A673 (cell line): ENCODE data around the gene RASL12. TPM values are rescaled to one million over a fixed set of nuclear protein-coding genes. Genes with fewer than 3 reads are reported as not detected.
A peak's percentile ranks its signal among the peaks of the same experiment; 100 is the strongest.

Experiments used
- BruUV-seq: library from RNA; stranded (reverse); fragments of 400-500 nt; replicated peaks from 2 replicates; lab custom pipeline; 2021; lab: Mats Ljungman, UMichigan
- CTCF ChIA-PET: fragments of 300-600 bp; sonication (Branson Sonifier 250); formaldehyde crosslinking; loops from one replicate; lab custom pipeline; 2022; ENCODE audit warnings: antibody characterized with exemption; lab: Charles Lee
- POLR2A ChIA-PET: fragments of 300-600 bp; sonication (Branson Sonifier 250); formaldehyde crosslinking; loops from one replicate; lab custom pipeline; 2022; ENCODE audit warnings: antibody characterized with exemption; ENCODE audit not compliant: low non-redundant PET; lab: Charles Lee
- DNase-seq: peaks from one replicate; pipeline ENCODE4 v3.0.0-alpha.2; 2015; ENCODE audit warnings: low spot score
- H3K27ac ChIP-seq: fragments of 200-600 bp; sonication (generic); 2 replicates; pipeline ENCODE4 v1.5.1; 2016; ENCODE audit warnings: mixed run types, low read depth, mild to moderate bottlenecking, mixed read lengths, antibody characterized with exemption, low read length; ENCODE audit not compliant: poor library complexity, severe bottlenecking
- H3K27me3 ChIP-seq: fragments of 200-600 bp; sonication (generic); replicated peaks from 2 replicates; pipeline ENCODE4 v1.6.1; 2017; ENCODE audit warnings: mixed run types, low read depth, mild to moderate bottlenecking, mixed read lengths, antibody characterized with exemption, low read length; ENCODE audit not compliant: insufficient read depth, poor library complexity
- H3K36me3 ChIP-seq: fragments of 200-600 bp; sonication (generic); 2 replicates; pipeline ENCODE4 v1.6.1; 2016; ENCODE audit warnings: mixed run types, mild to moderate bottlenecking, mixed read lengths, antibody characterized with exemption, low read length; ENCODE audit not compliant: insufficient read depth, poor library complexity, severe bottlenecking
- H3K4me1 ChIP-seq: fragments of 200-600 bp; sonication (generic); 2 replicates; pipeline ENCODE4 v1.6.1; 2017; ENCODE audit warnings: mixed run types, mild to moderate bottlenecking, mixed read lengths, antibody characterized with exemption, low read length; ENCODE audit not compliant: insufficient read depth, poor library complexity, severe bottlenecking
- H3K4me3 ChIP-seq: fragments of 200-600 bp; sonication (generic); 2 replicates; pipeline ENCODE4 v1.5.1; 2016; ENCODE audit warnings: low read depth, mixed run types, mild to moderate bottlenecking, mixed read lengths, low read length; ENCODE audit not compliant: poor library complexity, severe bottlenecking
- H3K9me3 ChIP-seq: fragments of 200-600 bp; sonication (generic); 2 replicates; pipeline ENCODE4 v1.6.1; 2016; ENCODE audit warnings: mixed run types, low read depth, mild to moderate bottlenecking, mixed read lengths, antibody characterized with exemption, low read length; ENCODE audit not compliant: poor library complexity, severe bottlenecking
- EZH2 ChIP-seq: fragments of 200-600 bp; sonication (generic); IDR thresholded peaks from 2 replicates; pipeline ENCODE4 v1.6.1; 2017; ENCODE audit warnings: borderline replicate concordance, low read depth, mild to moderate bottlenecking, mixed read lengths, antibody characterized with exemption, low read length; ENCODE audit not compliant: poor library complexity, severe bottlenecking
- intact Hi-C: fragments of 100-400 bp; cut with micrococcal nuclease; formaldehyde crosslinking; loops from one replicate; pipeline ENCODE4 v1.10.0; 2022; ENCODE audit not compliant: unreplicated experiment
- total RNA-seq: library from RNA; stranded (reverse); gene quantifications from 2 replicates; pipeline ENCODE4 v1.2.3, GENCODE V29; 2021
- TF ChIP-seq, protein P1 (sequence below): fragments of 300-800, 200-600 bp; sonication (generic); conservative IDR thresholded peaks from 2 replicates; pipeline ENCODE4 v1.5.1; 2017; ENCODE audit warnings: low read depth, mild to moderate bottlenecking, antibody characterized with exemption, low read length, moderate library complexity, mixed read lengths

RASL12 gene
- total RNA-seq, 1 experiment from 2014 or later = 0.69 TPM

GRCh38 chr15:65069779-65070546, 2.2 kb upstream of the RASL12 start:
- intact Hi-C loops = no loop called here
- no peak for DNase-seq
- POLR2A ChIA-PET = interaction anchor here (0.5 kb wide), 1 partner anchor 426 kb away, joined by 4 read pairs; no protein-coding TSS in a partner anchor
- no peaks in the 10 kb centered on the region for H3K27me3 ChIP-seq
- H3K36me3 ChIP-seq = no peaks in the 10 kb centered on the region
- TF ChIP-seq, protein P1, sequence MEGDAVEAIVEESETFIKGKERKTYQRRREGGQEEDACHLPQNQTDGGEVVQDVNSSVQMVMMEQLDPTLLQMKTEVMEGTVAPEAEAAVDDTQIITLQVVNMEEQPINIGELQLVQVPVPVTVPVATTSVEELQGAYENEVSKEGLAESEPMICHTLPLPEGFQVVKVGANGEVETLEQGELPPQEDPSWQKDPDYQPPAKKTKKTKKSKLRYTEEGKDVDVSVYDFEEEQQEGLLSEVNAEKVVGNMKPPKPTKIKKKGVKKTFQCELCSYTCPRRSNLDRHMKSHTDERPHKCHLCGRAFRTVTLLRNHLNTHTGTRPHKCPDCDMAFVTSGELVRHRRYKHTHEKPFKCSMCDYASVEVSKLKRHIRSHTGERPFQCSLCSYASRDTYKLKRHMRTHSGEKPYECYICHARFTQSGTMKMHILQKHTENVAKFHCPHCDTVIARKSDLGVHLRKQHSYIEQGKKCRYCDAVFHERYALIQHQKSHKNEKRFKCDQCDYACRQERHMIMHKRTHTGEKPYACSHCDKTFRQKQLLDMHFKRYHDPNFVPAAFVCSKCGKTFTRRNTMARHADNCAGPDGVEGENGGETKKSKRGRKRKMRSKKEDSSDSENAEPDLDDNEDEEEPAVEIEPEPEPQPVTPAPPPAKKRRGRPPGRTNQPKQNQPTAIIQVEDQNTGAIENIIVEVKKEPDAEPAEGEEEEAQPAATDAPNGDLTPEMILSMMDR = no peak
- no peak for TF ChIP-seq EZH2
- H3K27ac ChIP-seq = no peak overlapping the region
- H3K9me3 ChIP-seq = no peaks in the 10 kb centered on the region
- peaks cover 14% of the 10 kb centered on the region for H3K4me1 ChIP-seq
- CTCF ChIA-PET = interaction anchor here (1.0 kb wide), 1 partner anchor 32 kb away, joined by 3 read pairs; no protein-coding TSS in a partner anchor
- H3K4me3 ChIP-seq = no peak overlapping the region
- no TSS peak for BruUV-seq

GRCh38 chr15:65069179-65069578, 1.4 kb upstream of the RASL12 start:
- H3K27ac ChIP-seq = no peak overlapping the region
- ChIA-PET CTCF (interaction anchor here (1.0 kb wide), 1 partner anchor 32 kb away, joined by 3 read pairs; no protein-coding TSS in a partner anchor), POLR2A (interaction anchor here (0.5 kb wide), 1 partner anchor 427 kb away, joined by 4 read pairs; no protein-coding TSS in a partner anchor)
- BruUV-seq = no TSS peak
- no peak overlapping the region for H3K4me3 ChIP-seq
- DNase-seq = no peak
- TF ChIP-seq, protein P1 = no peak
- no peak for TF ChIP-seq EZH2
- H3K36me3 ChIP-seq = no peaks in the 10 kb centered on the region
- H3K4me1 ChIP-seq = peaks cover 14% of the 10 kb centered on the region
- H3K27me3 ChIP-seq = no peaks in the 10 kb centered on the region
- H3K9me3 ChIP-seq = no peaks in the 10 kb centered on the region
- intact Hi-C loops = no loop called here

DNA sequence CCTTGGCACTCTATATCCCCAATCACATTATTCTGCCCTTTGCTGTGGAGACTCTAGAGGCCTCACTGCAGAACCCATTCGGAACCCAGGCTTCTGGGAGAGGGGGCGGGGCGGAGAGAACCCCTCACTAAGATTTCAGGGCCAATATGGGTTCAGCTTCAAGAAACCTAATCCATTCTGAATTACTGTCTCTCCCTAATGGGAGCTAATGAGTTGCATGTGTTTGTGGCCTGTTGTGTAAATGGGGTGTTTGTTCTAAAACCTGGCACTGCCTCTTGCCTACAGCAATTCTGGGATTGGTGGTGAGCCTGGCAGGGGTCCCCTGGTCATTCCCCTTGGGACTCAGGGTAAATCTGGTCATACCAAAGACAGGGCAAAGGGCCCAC, 605 bp upstream of the RASL12 start:
- no TSS peak for BruUV-seq
- peak overlapping the region; percentile 44 for H3K4me3 ChIP-seq
- intact Hi-C loops = no loop called here
- no peaks in the 10 kb centered on the region for H3K9me3 ChIP-seq
- no peak for DNase-seq
- peaks cover 14% of the 10 kb centered on the region for H3K4me1 ChIP-seq
- no peaks in the 10 kb centered on the region for H3K36me3 ChIP-seq
- H3K27me3 ChIP-seq = no peaks in the 10 kb centered on the region
- CTCF ChIA-PET = no interaction called here
- no peak for TF ChIP-seq EZH2
- POLR2A ChIA-PET = interaction anchor here (0.7 kb wide), 1 partner anchor 281 kb away, joined by 3 read pairs; no protein-coding TSS in a partner anchor
- no peak overlapping the region for H3K27ac ChIP-seq

- DNase-seq = no peak
- H3K9me3 ChIP-seq = no peaks in the 10 kb centered on the region
- BruUV-seq = no TSS peak
- ChIA-PET CTCF (no interaction called here), POLR2A (no interaction called here)
- TF ChIP-seq, protein P1 = no peak
- TF ChIP-seq EZH2 = no peak
- intact Hi-C loops = no loop called here
- H3K4me1 ChIP-seq = peaks cover 14% of the 10 kb centered on the region
- no peak overlapping the region for H3K27ac ChIP-seq
- H3K36me3 ChIP-seq = no peaks in the 10 kb centered on the region
- H3K4me3 ChIP-seq = peak overlapping the region; percentile 44
- no peaks in the 10 kb centered on the region for H3K27me3 ChIP-seq
Measured at GRCh38 chr15:65067317-65067644, 510 bp downstream of the RASL12 start.
